ENCODE measurements around the gene PCMTD2.

The PCMTD2 gene

DNA sequence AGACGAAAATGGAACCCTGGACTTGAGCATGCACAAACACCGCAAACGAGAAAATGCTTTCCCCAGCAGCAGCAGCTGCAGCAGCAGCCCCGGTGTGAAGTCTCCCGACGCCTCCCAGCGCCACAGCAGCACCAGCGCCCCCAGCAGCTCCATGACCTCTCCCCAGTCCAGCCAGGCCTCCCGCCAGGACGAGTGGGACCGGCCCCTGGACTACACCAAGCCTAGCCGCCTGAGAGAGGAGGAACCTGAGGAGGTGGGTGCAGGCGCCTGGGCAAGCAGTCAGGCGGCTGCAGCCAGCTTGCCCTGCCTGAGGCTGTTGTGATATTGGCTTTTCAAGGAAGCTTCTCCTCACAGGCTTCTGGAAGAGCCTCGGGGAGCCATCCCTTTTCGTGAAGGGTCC lies 35.8 kb upstream of the PCMTD2 start:
- no peak for DNase-seq (ENCODE audit: low read depth)
- TF ChIP-seq, protein P1, sequence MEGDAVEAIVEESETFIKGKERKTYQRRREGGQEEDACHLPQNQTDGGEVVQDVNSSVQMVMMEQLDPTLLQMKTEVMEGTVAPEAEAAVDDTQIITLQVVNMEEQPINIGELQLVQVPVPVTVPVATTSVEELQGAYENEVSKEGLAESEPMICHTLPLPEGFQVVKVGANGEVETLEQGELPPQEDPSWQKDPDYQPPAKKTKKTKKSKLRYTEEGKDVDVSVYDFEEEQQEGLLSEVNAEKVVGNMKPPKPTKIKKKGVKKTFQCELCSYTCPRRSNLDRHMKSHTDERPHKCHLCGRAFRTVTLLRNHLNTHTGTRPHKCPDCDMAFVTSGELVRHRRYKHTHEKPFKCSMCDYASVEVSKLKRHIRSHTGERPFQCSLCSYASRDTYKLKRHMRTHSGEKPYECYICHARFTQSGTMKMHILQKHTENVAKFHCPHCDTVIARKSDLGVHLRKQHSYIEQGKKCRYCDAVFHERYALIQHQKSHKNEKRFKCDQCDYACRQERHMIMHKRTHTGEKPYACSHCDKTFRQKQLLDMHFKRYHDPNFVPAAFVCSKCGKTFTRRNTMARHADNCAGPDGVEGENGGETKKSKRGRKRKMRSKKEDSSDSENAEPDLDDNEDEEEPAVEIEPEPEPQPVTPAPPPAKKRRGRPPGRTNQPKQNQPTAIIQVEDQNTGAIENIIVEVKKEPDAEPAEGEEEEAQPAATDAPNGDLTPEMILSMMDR (conservative IDR thresholded peaks at IDR 0.05; ENCODE audit: low read depth, low read length): no peak
- no peak overlapping the region for H3K4me3 ChIP-seq (ENCODE audit: low read depth, low read length)

DNA sequence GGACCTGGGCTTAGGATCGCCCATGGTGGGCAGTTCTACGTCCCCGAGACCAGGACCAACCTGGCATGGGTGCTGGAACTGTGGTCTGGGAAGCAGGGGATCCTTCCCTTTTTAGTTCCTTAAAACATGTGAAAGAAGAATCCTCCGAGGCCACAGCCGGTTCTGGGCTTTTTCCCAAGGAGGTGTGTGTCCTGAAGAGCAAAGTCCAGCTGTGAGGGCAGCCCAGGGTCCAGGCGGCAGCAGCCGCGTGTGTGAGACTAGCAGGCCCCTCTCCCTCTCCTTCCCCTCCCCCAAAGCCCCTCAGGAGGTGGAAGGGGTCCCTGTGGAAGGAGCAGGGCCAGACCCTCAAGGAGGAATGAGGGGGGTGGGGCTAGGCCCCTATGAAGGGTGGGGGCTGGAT lies 35.1 kb upstream of the PCMTD2 start:
- no peak overlapping the region for H3K4me3 ChIP-seq (ENCODE audit: low read depth, low read length)
- TF ChIP-seq, protein P1 (conservative IDR thresholded peaks at IDR 0.05; ENCODE audit: low read depth, low read length): no peak
- no peak for DNase-seq (ENCODE audit: low read depth)

DNA sequence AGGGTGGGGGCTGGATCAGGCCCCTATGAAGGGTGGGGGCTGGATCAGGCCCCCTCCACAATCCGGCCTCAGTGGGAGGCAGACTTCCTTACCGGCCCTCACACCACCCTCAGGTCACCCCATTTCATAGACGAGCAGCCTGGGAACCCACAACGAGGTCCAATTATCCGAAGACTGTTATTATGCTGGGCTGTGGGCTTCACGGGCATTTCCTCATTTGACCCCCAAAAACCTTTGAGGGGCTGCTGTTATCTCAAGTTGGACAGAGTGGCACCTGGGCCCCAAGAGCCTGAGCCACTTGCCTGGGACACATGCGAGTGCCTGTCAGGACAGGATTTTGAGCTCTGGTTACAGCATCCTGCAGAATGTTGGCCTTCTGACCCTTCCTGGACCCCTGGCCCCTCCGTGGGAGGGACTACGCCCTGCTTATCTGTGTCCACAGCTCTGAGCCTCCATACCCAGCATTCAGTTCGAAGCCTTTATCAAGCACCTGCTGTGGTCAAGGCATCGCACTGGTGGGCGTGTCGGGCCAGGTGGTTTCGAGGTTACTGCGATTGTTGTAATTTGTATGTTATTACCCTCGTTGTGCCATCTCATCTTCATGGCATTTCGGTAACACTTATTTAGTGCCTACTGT lies 34.5 kb upstream of the PCMTD2 start:
- DNase-seq (ENCODE audit: low read depth): no peak
- TF ChIP-seq, protein P1 (conservative IDR thresholded peaks at IDR 0.05; ENCODE audit: low read depth, low read length): no peak
- no peak overlapping the region for H3K4me3 ChIP-seq (ENCODE audit: low read depth, low read length)

DNA sequence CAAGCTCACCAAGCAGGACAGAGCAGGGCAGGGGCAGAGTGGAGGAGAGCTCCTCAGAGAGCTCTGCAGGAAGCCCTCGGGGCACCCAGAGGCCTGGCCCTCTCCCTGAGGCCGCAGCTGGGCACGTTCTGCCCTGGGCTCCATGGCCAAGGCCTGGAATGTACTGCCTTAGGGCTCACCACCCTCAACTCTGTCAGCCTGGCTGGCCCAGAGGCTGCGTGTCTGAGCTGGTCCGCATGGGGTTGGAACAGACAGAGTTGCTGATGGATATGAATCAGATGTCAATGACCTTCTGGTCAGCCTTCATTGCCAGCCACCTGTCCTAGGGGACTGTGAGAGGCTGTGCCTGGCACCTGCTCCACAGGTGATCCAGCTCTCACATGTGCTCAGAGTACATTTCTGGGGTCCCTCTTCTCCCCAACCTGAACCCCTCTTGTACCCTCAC lies 33.2 kb upstream of the PCMTD2 start:
- TF ChIP-seq, protein P1 (conservative IDR thresholded peaks at IDR 0.05; ENCODE audit: low read depth, low read length): no peak
- H3K4me3 ChIP-seq (ENCODE audit: low read depth, low read length): no peak overlapping the region
- DNase-seq (ENCODE audit: low read depth): peak; percentile 55

DNA sequence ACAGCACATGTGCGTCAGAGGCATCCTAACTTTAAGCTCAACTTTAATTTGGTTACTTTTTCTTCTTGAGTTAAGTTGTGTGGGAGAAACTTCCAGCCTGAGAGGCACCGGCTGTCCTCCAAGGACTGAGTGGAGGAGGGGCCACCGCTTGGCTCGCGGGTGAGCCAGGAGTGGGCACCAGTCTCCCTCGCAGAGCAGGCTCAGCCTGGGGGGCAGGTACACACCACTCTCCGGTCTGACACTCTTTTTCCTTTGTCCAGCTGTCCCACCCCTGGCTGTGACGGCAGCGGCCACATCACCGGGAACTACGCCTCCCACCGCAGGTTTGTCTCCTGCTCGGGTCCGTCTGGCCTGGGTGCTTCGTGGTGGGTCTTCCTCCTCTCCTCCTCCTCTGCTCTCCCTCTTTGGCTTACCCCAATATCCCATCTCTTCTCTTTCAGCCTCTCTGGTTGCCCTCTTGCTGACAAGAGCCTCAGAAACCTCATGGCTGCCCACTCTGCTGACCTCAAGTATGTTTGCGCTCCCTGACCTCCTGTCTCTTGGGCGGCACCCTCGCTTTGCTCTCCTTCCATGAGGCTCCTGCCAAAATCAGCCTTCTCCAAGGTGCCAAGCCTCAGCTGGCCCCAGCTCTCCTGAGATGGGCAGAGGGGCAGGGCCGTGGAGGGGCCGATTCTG lies 32.6 kb upstream of the PCMTD2 start:
- TF ChIP-seq, protein P1 (conservative IDR thresholded peaks at IDR 0.05; ENCODE audit: low read depth, low read length): no peak
- no peak overlapping the region for H3K4me3 ChIP-seq (ENCODE audit: low read depth, low read length)

DNA sequence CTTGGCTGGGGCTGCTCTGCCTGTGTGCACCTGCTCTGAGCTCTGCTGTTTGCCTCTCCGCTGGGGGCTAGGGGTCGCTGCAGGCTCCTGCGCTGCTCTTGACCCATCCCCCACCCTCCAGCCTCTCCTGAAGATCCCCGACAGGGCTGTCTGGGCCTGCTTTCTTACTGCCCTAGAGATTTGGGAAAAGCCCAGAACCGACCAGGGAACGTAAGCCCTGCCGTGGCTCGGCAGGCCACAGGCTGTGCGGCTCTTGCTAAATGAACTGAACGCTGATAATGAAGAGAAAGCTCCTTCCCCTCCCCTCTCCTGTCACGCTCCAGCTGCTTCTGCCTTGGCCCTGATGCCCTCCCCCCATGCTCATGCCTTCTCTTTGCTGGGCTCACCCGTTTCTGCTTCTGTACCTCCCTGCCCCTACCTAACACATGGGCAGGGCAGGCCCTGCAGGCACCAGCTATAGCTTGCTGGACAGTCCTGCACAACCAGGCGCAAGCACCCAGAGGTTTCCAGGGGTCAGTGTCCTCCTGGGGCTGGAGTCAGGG lies 32.0 kb upstream of the PCMTD2 start:
- DNase-seq (ENCODE audit: low read depth): peak; percentile 50
- H3K4me3 ChIP-seq (ENCODE audit: low read depth, low read length): no peak overlapping the region
- TF ChIP-seq, protein P1 (conservative IDR thresholded peaks at IDR 0.05; ENCODE audit: low read depth, low read length): peak; percentile 61

More for the DNA sequence above, 32.6 kb upstream of the PCMTD2 start:
- DNase-seq (ENCODE audit: low read depth): no peak
